ENCODE data around the gene CLASP1. TPM values are rescaled to one million over a fixed set of nuclear protein-coding genes. Genes with fewer than 3 reads are reported as not detected.

CLASP1 gene
- total RNA-seq, 2 experiments from 2014 or later, result 33.8 to 72.4 TPM

GRCh38 chr2:121532894-121533293 lies 116.4 kb downstream of the CLASP1 start:
- Histone ChIP-seq H3K79me2 (ENCODE audit: insufficient read depth, low read depth, low read length) (peaks cover 42% of the 10 kb centered on the region), H3K4me3 (ENCODE audit: low read depth, low read length, poor library complexity, severe bottlenecking) (no peak overlapping the region), H3K4me1 (ENCODE audit: insufficient read depth, low read length, poor library complexity, severe bottlenecking) (peaks cover 37% of the 10 kb centered on the region), H3K27ac (ENCODE audit: low read depth, low read length, poor library complexity, severe bottlenecking) (no peak overlapping the region), H2AFZ (ENCODE audit: low read length) (no peak overlapping the region), H3K9me3 (ENCODE audit: low read length) (no peaks in the 10 kb centered on the region), H3K4me2 (ENCODE audit: low read length) (peak overlapping the region; percentile 29; the same call in 1 of the 2 replicates), H3K36me3 (ENCODE audit: insufficient read depth, low read length) (peaks cover 8% of the 10 kb centered on the region), H4K20me1 (ENCODE audit: insufficient read depth, low read length) (peaks cover 18% of the 10 kb centered on the region; the same call in 1 of the 2 replicates), H3K9me2 (ENCODE audit: insufficient read depth, low read length) (no peaks in the 10 kb centered on the region)
- TF ChIP-seq CTCF (conservative IDR thresholded peaks at IDR 0.05; ENCODE audit: low read length), result no peak
- TF ChIP-seq EZH2phosphoT487 (IDR thresholded peaks at IDR 0.05; ENCODE audit: borderline replicate concordance, low read depth, low read length), result no peak
- ChIA-PET POLR2A (interaction anchor here (0.5 to 5.0 kb wide), 10 partner anchors 14 to 224 kb away, joined by 3 to 55 read pairs (median 4); partner anchors contain the start of gene CLASP1), CTCF (ENCODE audit: unreplicated experiment) (interaction anchor here (1.1 kb wide), 1 partner anchor 110 kb away, joined by 3 read pairs; no protein-coding TSS in a partner anchor)
- no TSS peak for BruUV-seq (replicated peaks)
- intact Hi-C loops (cut with micrococcal nuclease; ENCODE audit: unreplicated experiment), result loop anchor here (5.0 kb wide), 1 partner anchor 204 kb away; the partner anchor contains the start of gene NIFK
- DNase-seq (ENCODE audit: low spot score), result no peak

GRCh38 chr2:121532347-121532766 lies 116.9 kb downstream of the CLASP1 start:
- Histone ChIP-seq H3K36me3 (ENCODE audit: insufficient read depth, low read length) (peaks cover 13% of the 10 kb centered on the region), H3K4me1 (ENCODE audit: insufficient read depth, low read length, poor library complexity, severe bottlenecking) (peaks cover 37% of the 10 kb centered on the region), H2AFZ (ENCODE audit: low read length) (no peak overlapping the region), H3K4me2 (ENCODE audit: low read length) (peak overlapping the region; percentile 95), H3K9me2 (ENCODE audit: insufficient read depth, low read length) (no peaks in the 10 kb centered on the region), H3K4me3 (ENCODE audit: low read depth, low read length, poor library complexity, severe bottlenecking) (peak overlapping the region; percentile 39), H3K27ac (ENCODE audit: low read depth, low read length, poor library complexity, severe bottlenecking) (peak overlapping the region; percentile 94), H4K20me1 (ENCODE audit: insufficient read depth, low read length) (peaks cover 15% of the 10 kb centered on the region; the same call in 1 of the 2 replicates), H3K9me3 (ENCODE audit: low read length) (no peaks in the 10 kb centered on the region), H3K79me2 (ENCODE audit: insufficient read depth, low read depth, low read length) (peaks cover 42% of the 10 kb centered on the region)
- BruUV-seq (replicated peaks), result no TSS peak
- no peak for TF ChIP-seq CTCF (conservative IDR thresholded peaks at IDR 0.05; ENCODE audit: low read length)
- TF ChIP-seq EZH2phosphoT487 (IDR thresholded peaks at IDR 0.05; ENCODE audit: borderline replicate concordance, low read depth, low read length), result no peak
- ChIA-PET CTCF (ENCODE audit: unreplicated experiment) (interaction anchor here (1.1 to 1.5 kb wide), 3 partner anchors 23 to 111 kb away, joined by 3 to 5 read pairs (median 3); no protein-coding TSS in a partner anchor), POLR2A (interaction anchor here (0.6 to 5.0 kb wide), 16 partner anchors 9 to 457 kb away, joined by 3 to 55 read pairs (median 4); partner anchors contain the start of gene CLASP1)
- intact Hi-C loops (cut with micrococcal nuclease; ENCODE audit: unreplicated experiment), result loop anchor here (5.0 kb wide), 1 partner anchor 205 kb away; the partner anchor contains the start of gene NIFK
- no peak for DNase-seq (ENCODE audit: low spot score)
